GM23338 (cell line): ENCODE results near the gene PDP2.

Source experiments
- EZH2 ChIP-seq: fragments of 200-600 bp; sonication (generic); IDR thresholded peaks from one replicate; pipeline ENCODE4 v1.8.0; 2017; ENCODE audit warnings: antibody characterized with exemption, mild to moderate bottlenecking, low read depth; ENCODE audit not compliant: unreplicated experiment
- EZH2phosphoT487 ChIP-seq: fragments of 200-600 bp; sonication (generic); IDR thresholded peaks from one replicate; pipeline ENCODE4 v1.8.1; 2018; ENCODE audit warnings: antibody characterized with exemption; ENCODE audit not compliant: unreplicated experiment
- POLR2AphosphoS5 ChIP-seq: IDR thresholded peaks from 2 replicates; pipeline ENCODE4 v1.6.1; 2016; ENCODE audit warnings: antibody characterized with exemption, low read depth
- TF ChIP-seq, protein P1 (sequence below), 2 experiments: fragments of 200-600 bp in 1 of 2; sonication (generic) in 1 of 2; conservative IDR thresholded peaks; 2 replicates each; pipeline versions ENCODE4 v1.5.1 to v1.6.1; 2016 to 2017; ENCODE audit warnings: antibody characterized with exemption in 2 of 2, low read depth in 2 of 2, mild to moderate bottlenecking in 2 of 2, moderate library complexity in 1 of 2
- TF ChIP-seq, protein P2 (sequence below): IDR thresholded peaks from one replicate; pipeline ENCODE4 v1.6.1; 2018; ENCODE audit warnings: antibody characterized with exemption; ENCODE audit not compliant: unreplicated experiment

DNA sequence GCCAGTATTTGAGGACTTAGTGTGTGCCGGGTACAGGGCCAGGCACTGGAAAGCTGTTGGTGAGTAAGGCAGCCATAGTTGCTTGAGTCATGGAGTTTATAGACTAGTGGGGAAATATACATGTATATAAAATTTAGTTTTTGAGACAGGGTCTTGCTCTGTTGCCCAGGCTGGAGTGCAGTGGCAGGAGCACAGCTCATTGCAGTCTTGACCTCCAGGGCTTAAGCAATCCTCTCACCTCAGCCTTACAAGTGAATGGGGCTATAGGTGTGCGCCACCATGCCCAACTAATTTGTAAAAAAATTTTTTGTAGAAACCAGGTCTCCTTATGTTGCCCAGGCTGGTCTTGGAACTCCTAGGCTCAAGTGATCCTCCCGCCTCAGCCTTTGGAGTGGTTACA lies 2.4 kb downstream of the PDP2 start:
- TF ChIP-seq POLR2AphosphoS5 (no peak), EZH2 (no peak), EZH2phosphoT487 (no peak)
- TF ChIP-seq, protein P1, sequence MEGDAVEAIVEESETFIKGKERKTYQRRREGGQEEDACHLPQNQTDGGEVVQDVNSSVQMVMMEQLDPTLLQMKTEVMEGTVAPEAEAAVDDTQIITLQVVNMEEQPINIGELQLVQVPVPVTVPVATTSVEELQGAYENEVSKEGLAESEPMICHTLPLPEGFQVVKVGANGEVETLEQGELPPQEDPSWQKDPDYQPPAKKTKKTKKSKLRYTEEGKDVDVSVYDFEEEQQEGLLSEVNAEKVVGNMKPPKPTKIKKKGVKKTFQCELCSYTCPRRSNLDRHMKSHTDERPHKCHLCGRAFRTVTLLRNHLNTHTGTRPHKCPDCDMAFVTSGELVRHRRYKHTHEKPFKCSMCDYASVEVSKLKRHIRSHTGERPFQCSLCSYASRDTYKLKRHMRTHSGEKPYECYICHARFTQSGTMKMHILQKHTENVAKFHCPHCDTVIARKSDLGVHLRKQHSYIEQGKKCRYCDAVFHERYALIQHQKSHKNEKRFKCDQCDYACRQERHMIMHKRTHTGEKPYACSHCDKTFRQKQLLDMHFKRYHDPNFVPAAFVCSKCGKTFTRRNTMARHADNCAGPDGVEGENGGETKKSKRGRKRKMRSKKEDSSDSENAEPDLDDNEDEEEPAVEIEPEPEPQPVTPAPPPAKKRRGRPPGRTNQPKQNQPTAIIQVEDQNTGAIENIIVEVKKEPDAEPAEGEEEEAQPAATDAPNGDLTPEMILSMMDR (conservative IDR thresholded peaks at IDR 0.05; ENCODE audit: low read depth in 2 of 2): no peak
- TF ChIP-seq, protein P2, sequence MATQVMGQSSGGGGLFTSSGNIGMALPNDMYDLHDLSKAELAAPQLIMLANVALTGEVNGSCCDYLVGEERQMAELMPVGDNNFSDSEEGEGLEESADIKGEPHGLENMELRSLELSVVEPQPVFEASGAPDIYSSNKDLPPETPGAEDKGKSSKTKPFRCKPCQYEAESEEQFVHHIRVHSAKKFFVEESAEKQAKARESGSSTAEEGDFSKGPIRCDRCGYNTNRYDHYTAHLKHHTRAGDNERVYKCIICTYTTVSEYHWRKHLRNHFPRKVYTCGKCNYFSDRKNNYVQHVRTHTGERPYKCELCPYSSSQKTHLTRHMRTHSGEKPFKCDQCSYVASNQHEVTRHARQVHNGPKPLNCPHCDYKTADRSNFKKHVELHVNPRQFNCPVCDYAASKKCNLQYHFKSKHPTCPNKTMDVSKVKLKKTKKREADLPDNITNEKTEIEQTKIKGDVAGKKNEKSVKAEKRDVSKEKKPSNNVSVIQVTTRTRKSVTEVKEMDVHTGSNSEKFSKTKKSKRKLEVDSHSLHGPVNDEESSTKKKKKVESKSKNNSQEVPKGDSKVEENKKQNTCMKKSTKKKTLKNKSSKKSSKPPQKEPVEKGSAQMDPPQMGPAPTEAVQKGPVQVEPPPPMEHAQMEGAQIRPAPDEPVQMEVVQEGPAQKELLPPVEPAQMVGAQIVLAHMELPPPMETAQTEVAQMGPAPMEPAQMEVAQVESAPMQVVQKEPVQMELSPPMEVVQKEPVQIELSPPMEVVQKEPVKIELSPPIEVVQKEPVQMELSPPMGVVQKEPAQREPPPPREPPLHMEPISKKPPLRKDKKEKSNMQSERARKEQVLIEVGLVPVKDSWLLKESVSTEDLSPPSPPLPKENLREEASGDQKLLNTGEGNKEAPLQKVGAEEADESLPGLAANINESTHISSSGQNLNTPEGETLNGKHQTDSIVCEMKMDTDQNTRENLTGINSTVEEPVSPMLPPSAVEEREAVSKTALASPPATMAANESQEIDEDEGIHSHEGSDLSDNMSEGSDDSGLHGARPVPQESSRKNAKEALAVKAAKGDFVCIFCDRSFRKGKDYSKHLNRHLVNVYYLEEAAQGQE: no peak
